ENCODE results near the gene PROK1. TPM values are rescaled to one million over a fixed set of nuclear protein-coding genes. Genes with fewer than 3 reads are reported as not detected.

Gene PROK1
- polyA plus RNA-seq, 3 donors = not detected

DNA sequence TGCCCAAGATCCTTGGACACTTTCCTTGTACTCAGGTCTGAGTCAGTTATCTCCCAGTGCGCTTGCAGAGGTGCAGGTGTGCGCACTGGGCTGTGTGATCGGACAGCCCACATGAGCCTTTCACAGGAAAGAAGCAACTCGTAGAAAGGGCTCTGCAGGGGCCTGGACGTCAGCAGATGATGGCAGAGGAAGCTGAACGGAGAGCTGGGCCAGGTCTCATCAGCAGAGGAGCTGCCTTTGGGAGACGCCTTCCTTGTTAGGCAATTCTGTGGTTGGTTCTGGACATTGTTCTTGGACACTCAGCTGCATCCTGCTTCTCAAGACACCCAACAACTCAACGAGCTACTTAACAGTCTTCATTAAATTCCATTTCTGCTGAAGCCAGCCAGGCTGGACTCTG is 7.5 kb upstream of the PROK1 start:
- TF ChIP-seq, protein P1, sequence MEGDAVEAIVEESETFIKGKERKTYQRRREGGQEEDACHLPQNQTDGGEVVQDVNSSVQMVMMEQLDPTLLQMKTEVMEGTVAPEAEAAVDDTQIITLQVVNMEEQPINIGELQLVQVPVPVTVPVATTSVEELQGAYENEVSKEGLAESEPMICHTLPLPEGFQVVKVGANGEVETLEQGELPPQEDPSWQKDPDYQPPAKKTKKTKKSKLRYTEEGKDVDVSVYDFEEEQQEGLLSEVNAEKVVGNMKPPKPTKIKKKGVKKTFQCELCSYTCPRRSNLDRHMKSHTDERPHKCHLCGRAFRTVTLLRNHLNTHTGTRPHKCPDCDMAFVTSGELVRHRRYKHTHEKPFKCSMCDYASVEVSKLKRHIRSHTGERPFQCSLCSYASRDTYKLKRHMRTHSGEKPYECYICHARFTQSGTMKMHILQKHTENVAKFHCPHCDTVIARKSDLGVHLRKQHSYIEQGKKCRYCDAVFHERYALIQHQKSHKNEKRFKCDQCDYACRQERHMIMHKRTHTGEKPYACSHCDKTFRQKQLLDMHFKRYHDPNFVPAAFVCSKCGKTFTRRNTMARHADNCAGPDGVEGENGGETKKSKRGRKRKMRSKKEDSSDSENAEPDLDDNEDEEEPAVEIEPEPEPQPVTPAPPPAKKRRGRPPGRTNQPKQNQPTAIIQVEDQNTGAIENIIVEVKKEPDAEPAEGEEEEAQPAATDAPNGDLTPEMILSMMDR (IDR thresholded peaks at IDR 0.05) = no peak
- intact Hi-C loops (cut with micrococcal nuclease) = no loop called here
- H4K20me1 ChIP-seq (ENCODE audit: insufficient read depth, low read length) = no peaks in the 10 kb centered on the region
- no peaks in the 10 kb centered on the region for H3K36me3 ChIP-seq (replicated peaks in 1 of 2; ENCODE audit: control insufficient read depth in 1 of 2, insufficient read depth in 2 of 2, low read length in 2 of 2)
- H3K79me2 ChIP-seq (ENCODE audit: insufficient read depth, low read length) = no peaks in the 10 kb centered on the region
- H3K27me3 ChIP-seq (ENCODE audit: control insufficient read depth in 2 of 2, insufficient read depth in 2 of 2, low read length in 2 of 2) = no peaks in the 10 kb centered on the region
- H3K27me3 Mint-ChIP-seq (ENCODE audit: low read depth in 3 of 3) = peaks cover 1 to 5% (median 1%) of the 10 kb centered on the region in 3 donors
- DNase-seq = no peak
- no peak overlapping the region for H3K9ac ChIP-seq (ENCODE audit: insufficient read depth, low read length, poor library complexity, severe bottlenecking)
- no peak overlapping the region for H3K4me3 Mint-ChIP-seq
- H3K4me1 ChIP-seq (ENCODE audit: control insufficient read depth in 1 of 2, insufficient read depth in 2 of 2, low read length in 2 of 2) = peaks cover 5 to 8% of the 10 kb centered on the region in 2 donors
- no peak overlapping the region for H3K27ac ChIP-seq (ENCODE audit: low read depth in 1 of 2, low read length in 2 of 2)
- H3K9me3 ChIP-seq (replicated peaks in 1 of 2; ENCODE audit: control insufficient read depth in 1 of 2, insufficient read depth in 1 of 2, low read length in 2 of 2) = no peaks in the 10 kb centered on the region
- peaks cover 19% of the 10 kb centered on the region for H3K4me1 Mint-ChIP-seq
- H2AFZ ChIP-seq (ENCODE audit: insufficient read depth, low read depth, low read length, poor library complexity, severe bottlenecking) = peak overlapping the region; percentile 46
- no peak overlapping the region for H3K4me3 ChIP-seq (replicated peaks in 1 of 3; ENCODE audit: low read depth in 2 of 3, low read length in 3 of 3)
- no peak overlapping the region for H3K4me2 ChIP-seq (replicated peaks; ENCODE audit: extremely low read depth, low read length, poor library complexity, severe bottlenecking)
- 40% methylated on average over 7 of the region's 8 CpGs for WGBS (ENCODE audit: insufficient coverage)
- no peak overlapping the region for H3K27ac Mint-ChIP-seq
- no peaks in the 10 kb centered on the region for H3K36me3 Mint-ChIP-seq
- peaks cover 0 to 2% (median 0%) of the 10 kb centered on the region in 7 donors for H3K9me3 Mint-ChIP-seq

DNA sequence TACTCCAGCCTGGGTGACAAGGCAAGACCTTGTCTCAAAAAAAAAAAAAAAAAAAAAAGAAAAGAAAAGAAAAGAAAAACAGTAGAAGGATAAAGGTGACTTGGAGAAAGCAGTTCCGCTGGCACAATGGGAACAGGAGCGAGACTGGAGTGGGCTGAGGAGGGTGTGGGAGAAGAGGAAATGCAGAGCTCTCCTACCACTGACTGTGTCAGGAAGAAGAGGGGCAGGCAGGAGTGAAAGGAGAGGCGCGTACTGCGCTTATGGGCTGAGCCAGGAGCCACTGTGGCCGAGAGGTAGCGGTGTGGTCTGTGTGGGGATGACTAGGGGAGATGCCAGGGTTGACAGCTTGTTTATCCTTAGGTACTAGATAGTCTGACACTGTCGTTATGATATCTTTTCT is 6.4 kb upstream of the PROK1 start:
- Histone ChIP-seq H4K20me1 (ENCODE audit: insufficient read depth, low read length) (no peaks in the 10 kb centered on the region), H3K27me3 (ENCODE audit: control insufficient read depth in 2 of 2, insufficient read depth in 2 of 2, low read length in 2 of 2) (no peaks in the 10 kb centered on the region), H3K4me1 (ENCODE audit: control insufficient read depth in 1 of 2, insufficient read depth in 2 of 2, low read length in 2 of 2) (peaks cover 5 to 8% of the 10 kb centered on the region in 2 donors), H3K36me3 (replicated peaks in 1 of 2; ENCODE audit: control insufficient read depth in 1 of 2, insufficient read depth in 2 of 2, low read length in 2 of 2) (no peaks in the 10 kb centered on the region), H3K27ac (ENCODE audit: low read depth in 1 of 2, low read length in 2 of 2) (no peak overlapping the region), H3K9me3 (replicated peaks in 1 of 2; ENCODE audit: control insufficient read depth in 1 of 2, insufficient read depth in 1 of 2, low read length in 2 of 2) (no peaks in the 10 kb centered on the region), H3K9ac (ENCODE audit: insufficient read depth, low read length, poor library complexity, severe bottlenecking) (no peak overlapping the region), H2AFZ (ENCODE audit: insufficient read depth, low read depth, low read length, poor library complexity, severe bottlenecking) (no peak overlapping the region), H3K4me2 (replicated peaks; ENCODE audit: extremely low read depth, low read length, poor library complexity, severe bottlenecking) (no peak overlapping the region), H3K79me2 (ENCODE audit: insufficient read depth, low read length) (no peaks in the 10 kb centered on the region), H3K4me3 (replicated peaks in 1 of 3; ENCODE audit: low read depth in 2 of 3, low read length in 3 of 3) (no peak overlapping the region)
- intact Hi-C loops (cut with micrococcal nuclease) = no loop called here
- peaks cover 19% of the 10 kb centered on the region for H3K4me1 Mint-ChIP-seq
- whole genome bisulfite sequencing (ENCODE audit: insufficient coverage) = 69% methylated on average over 8 of the region's 8 CpGs
- peaks cover 1 to 7% (median 5%) of the 10 kb centered on the region in 3 donors for H3K27me3 Mint-ChIP-seq (ENCODE audit: low read depth in 3 of 3)
- no peak overlapping the region for H3K27ac Mint-ChIP-seq
- TF ChIP-seq, protein P1 (IDR thresholded peaks at IDR 0.05) = no peak
- no peak for DNase-seq
- peaks cover 0 to 2% (median 0%) of the 10 kb centered on the region in 7 donors for H3K9me3 Mint-ChIP-seq
- H3K36me3 Mint-ChIP-seq = no peaks in the 10 kb centered on the region
- no peak overlapping the region for H3K4me3 Mint-ChIP-seq
